HG02642 (cell line): ENCODE results near the gene CCN5.
"Not testable (repeated sequence)": the region's sequence is repeated elsewhere in the genome, so short reads cannot be mapped to it uniquely, and the experiment has no call there.

Experiments used
- ATAC-seq: cut with Tn5 transposase; IDR thresholded peaks from one replicate; pipeline ENCODE4 v1.9.1; 2021; ENCODE audit warnings: mild to moderate bottlenecking; ENCODE audit not compliant: unreplicated experiment, poor library complexity

The CCN5 gene

GRCh38 chr20:44694159-44694558 is 21.0 kb upstream of the CCN5 start:
- no peak for ATAC-seq

- no peak for ATAC-seq
Observed at GRCh38 chr20:44695295-44695673, 19.9 kb upstream of the CCN5 start.

GRCh38 chr20:44695674-44696300 is 19.4 kb upstream of the CCN5 start:
- ATAC-seq = no peak

GRCh38 chr20:44696315-44696714 is 18.9 kb upstream of the CCN5 start:
- no peak for ATAC-seq

GRCh38 chr20:44697041-44697440 is 18.1 kb upstream of the CCN5 start:
- not testable (repeated sequence) for ATAC-seq

- no peak for ATAC-seq
Observed at GRCh38 chr20:44698351-44698750, 16.8 kb upstream of the CCN5 start.

GRCh38 chr20:44700306-44700705 is 14.9 kb upstream of the CCN5 start:
- no peak for ATAC-seq

GRCh38 chr20:44701118-44701857 is 13.9 kb upstream of the CCN5 start:
- ATAC-seq = no peak

GRCh38 chr20:44701858-44702256 is 13.3 kb upstream of the CCN5 start:
- ATAC-seq = no peak

GRCh38 chr20:44702776-44703175 is 12.4 kb upstream of the CCN5 start:
- ATAC-seq = no peak

GRCh38 chr20:44703183-44703925 is 11.8 kb upstream of the CCN5 start:
- ATAC-seq = no peak

- no peak for ATAC-seq
Observed at GRCh38 chr20:44703956-44704488, 11.1 kb upstream of the CCN5 start.

GRCh38 chr20:44704551-44704971 is 10.6 kb upstream of the CCN5 start:
- no peak for ATAC-seq

- no peak for ATAC-seq
Observed at GRCh38 chr20:44705364-44706094, 9.6 kb upstream of the CCN5 start.

GRCh38 chr20:44706301-44707017 is 8.7 kb upstream of the CCN5 start:
- ATAC-seq = no peak

- no peak for ATAC-seq
Observed at GRCh38 chr20:44707018-44707579, 8.1 kb upstream of the CCN5 start.

GRCh38 chr20:44709380-44709779 is 5.8 kb upstream of the CCN5 start:
- ATAC-seq = no peak

GRCh38 chr20:44709797-44710196 is 5.4 kb upstream of the CCN5 start:
- ATAC-seq = no peak

- ATAC-seq = no peak
Observed at GRCh38 chr20:44711237-44711636, 3.9 kb upstream of the CCN5 start.
